ENCODE measurements around the gene SPDYC.

GRCh38 chr11:65160643-65161042 is 9.4 kb upstream of the SPDYC start:
- TF ChIP-seq CTCF (IDR thresholded peaks at IDR 0.05; ENCODE audit: low read length) (no peak), EZH2phosphoT487 (IDR thresholded peaks at IDR 0.05; ENCODE audit: low read length) (no peak), EZH2 (optimal IDR thresholded peaks at IDR 0.05; ENCODE audit: low read depth, low read length) (no peak)

All from MM.1S (cell line).